Measurements from ENCODE around the gene OLFML3.
A peak's percentile ranks its signal among the peaks of the same experiment; 100 is the strongest.

Gene OLFML3

DNA sequence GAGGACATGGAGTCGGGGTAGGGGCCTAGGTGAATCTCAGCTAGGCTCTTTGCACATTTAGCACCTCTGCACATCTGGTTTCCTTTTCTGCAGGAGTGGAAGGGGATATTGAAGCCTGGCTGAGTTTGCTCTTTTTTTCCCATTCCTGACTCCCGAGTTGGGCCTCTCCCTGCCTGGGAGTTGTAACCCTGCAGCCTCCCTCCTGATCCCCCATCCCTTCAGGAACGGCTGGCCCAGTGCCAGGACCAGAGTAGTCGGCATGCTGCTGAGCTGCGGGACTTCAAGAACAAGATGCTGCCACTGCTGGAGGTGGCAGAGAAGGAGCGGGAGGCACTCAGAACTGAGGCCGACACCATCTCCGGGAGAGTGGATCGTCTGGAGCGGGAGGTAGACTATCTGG, 836 bp downstream of the OLFML3 start:
- TF ChIP-seq TAF1 (IDR thresholded peaks at IDR 0.05; ENCODE audit: borderline replicate concordance, insufficient read depth, low read length) (no peak), POLR2AphosphoS5 (IDR thresholded peaks at IDR 0.05; ENCODE audit: low read depth, low read length) (no peak), SIN3A (IDR thresholded peaks at IDR 0.05; ENCODE audit: borderline replicate concordance, insufficient read depth, low read length) (no peak), FOXP2 (optimal IDR thresholded peaks at IDR 0.05; ENCODE audit: borderline replicate concordance, extremely low read depth, extremely low read length, insufficient read depth) (no peak)
- TF ChIP-seq, protein P1, sequence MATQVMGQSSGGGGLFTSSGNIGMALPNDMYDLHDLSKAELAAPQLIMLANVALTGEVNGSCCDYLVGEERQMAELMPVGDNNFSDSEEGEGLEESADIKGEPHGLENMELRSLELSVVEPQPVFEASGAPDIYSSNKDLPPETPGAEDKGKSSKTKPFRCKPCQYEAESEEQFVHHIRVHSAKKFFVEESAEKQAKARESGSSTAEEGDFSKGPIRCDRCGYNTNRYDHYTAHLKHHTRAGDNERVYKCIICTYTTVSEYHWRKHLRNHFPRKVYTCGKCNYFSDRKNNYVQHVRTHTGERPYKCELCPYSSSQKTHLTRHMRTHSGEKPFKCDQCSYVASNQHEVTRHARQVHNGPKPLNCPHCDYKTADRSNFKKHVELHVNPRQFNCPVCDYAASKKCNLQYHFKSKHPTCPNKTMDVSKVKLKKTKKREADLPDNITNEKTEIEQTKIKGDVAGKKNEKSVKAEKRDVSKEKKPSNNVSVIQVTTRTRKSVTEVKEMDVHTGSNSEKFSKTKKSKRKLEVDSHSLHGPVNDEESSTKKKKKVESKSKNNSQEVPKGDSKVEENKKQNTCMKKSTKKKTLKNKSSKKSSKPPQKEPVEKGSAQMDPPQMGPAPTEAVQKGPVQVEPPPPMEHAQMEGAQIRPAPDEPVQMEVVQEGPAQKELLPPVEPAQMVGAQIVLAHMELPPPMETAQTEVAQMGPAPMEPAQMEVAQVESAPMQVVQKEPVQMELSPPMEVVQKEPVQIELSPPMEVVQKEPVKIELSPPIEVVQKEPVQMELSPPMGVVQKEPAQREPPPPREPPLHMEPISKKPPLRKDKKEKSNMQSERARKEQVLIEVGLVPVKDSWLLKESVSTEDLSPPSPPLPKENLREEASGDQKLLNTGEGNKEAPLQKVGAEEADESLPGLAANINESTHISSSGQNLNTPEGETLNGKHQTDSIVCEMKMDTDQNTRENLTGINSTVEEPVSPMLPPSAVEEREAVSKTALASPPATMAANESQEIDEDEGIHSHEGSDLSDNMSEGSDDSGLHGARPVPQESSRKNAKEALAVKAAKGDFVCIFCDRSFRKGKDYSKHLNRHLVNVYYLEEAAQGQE (IDR thresholded peaks at IDR 0.05; ENCODE audit: insufficient read depth in 1 of 2, low read depth in 2 of 2, low read length in 2 of 2), result no peak

DNA sequence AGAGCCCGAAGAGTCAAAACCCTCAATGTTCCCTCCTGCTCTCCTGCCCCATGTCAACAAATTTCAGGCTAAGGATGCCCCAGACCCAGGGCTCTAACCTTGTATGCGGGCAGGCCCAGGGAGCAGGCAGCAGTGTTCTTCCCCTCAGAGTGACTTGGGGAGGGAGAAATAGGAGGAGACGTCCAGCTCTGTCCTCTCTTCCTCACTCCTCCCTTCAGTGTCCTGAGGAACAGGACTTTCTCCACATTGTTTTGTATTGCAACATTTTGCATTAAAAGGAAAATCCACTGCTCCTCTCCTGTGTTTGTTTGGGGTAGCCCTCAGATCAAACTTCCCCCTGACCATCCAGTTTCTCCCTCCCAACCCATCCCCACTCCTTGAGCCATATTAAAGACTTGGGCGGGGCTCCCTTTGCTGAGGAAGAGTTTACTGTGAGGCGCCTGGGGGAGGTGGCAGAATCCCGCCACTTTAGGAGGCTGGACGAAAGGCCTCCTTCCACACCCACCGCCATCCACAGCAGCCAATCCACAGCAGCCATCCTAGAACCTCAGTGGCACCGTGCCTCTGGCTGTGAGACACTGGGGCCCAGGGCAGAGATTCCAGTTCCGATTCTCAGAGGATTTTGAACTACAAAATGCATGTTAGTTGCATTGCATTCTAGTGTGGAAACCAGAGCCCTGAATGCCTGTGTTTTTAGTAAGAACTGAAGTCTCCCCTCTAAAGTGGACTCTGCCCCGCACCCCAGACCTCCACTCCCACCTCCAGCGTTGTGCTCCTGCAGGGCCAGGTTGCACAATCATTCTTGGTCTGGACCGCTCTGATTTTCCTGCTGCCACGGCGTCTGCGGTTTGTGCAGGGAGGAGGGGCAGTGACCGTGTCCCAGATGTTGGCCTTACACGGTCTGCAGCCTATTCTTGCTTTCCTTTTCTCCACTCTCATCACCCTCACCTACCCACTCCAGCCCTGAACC, 3.0 kb downstream of the OLFML3 start:
- peak; percentile 90 for TF ChIP-seq FOXP2 (optimal IDR thresholded peaks at IDR 0.05; ENCODE audit: borderline replicate concordance, extremely low read depth, extremely low read length, insufficient read depth)
- TF ChIP-seq, protein P1 (IDR thresholded peaks at IDR 0.05; ENCODE audit: insufficient read depth in 1 of 2, low read depth in 2 of 2, low read length in 2 of 2), result 0 out of 4 replicates have a peak, but pooled peaks have one; percentile 9 to 20
- TF ChIP-seq POLR2AphosphoS5 (IDR thresholded peaks at IDR 0.05; ENCODE audit: low read depth, low read length), result no peak

DNA sequence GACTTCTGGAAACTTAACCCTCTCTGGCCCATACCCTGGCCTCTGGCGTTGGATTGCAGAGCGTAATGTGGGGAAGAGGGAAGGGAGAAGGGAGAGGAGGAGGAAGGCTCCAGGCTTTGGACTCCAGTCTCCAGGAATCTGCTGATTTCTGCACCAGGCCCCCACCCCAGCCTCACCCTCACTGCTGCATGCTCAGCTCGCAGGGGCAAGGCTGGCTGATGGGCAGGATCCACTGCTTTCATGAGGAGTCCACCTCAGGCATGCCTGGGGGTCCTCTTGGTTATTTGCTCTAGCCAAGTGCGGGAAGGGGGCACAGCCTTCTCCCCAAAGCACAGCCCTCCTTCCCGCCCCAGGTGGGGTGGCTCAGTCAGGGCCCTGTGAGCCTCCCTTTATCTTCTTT, 3.7 kb downstream of the OLFML3 start:
- TF ChIP-seq SIN3A (IDR thresholded peaks at IDR 0.05; ENCODE audit: borderline replicate concordance, insufficient read depth, low read length) (no peak), FOXP2 (optimal IDR thresholded peaks at IDR 0.05; ENCODE audit: borderline replicate concordance, extremely low read depth, extremely low read length, insufficient read depth) (no peak), TAF1 (IDR thresholded peaks at IDR 0.05; ENCODE audit: borderline replicate concordance, insufficient read depth, low read length) (no peak), POLR2AphosphoS5 (IDR thresholded peaks at IDR 0.05; ENCODE audit: low read depth, low read length) (no peak)
- TF ChIP-seq, protein P1 (IDR thresholded peaks at IDR 0.05; ENCODE audit: insufficient read depth in 1 of 2, low read depth in 2 of 2, low read length in 2 of 2), result no peak

DNA sequence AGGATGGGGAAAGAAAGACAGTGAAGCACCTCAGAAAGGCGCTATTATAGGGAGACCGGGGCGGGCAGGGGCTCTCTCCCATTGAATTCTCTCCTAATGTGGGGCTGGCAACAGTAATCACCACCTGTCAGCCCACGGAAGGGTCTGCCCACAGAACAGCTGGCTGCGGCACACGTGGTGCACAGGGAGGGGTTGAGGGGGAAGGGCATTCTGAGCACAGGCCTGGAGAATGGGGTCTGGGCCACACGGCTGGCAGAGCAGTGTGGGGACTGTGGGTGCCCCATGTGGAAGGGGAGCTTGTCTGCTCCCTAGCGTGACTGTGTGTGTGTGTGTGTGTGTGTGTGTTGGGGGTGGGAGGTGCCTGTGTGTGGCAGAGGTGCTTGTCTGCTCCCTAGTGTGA, 4.1 kb downstream of the OLFML3 start:
- TF ChIP-seq TAF1 (IDR thresholded peaks at IDR 0.05; ENCODE audit: borderline replicate concordance, insufficient read depth, low read length) (no peak), POLR2AphosphoS5 (IDR thresholded peaks at IDR 0.05; ENCODE audit: low read depth, low read length) (no peak), SIN3A (IDR thresholded peaks at IDR 0.05; ENCODE audit: borderline replicate concordance, insufficient read depth, low read length) (no peak), FOXP2 (optimal IDR thresholded peaks at IDR 0.05; ENCODE audit: borderline replicate concordance, extremely low read depth, extremely low read length, insufficient read depth) (no peak)
- TF ChIP-seq, protein P1 (IDR thresholded peaks at IDR 0.05; ENCODE audit: insufficient read depth in 1 of 2, low read depth in 2 of 2, low read length in 2 of 2), result no peak

All from PFSK-1 (cell line).